ENCODE data around the gene HIRA. TPM values are rescaled to one million over a fixed set of nuclear protein-coding genes. Genes with fewer than 3 reads are reported as not detected.
"Not testable (repeated sequence)": the region's sequence is repeated elsewhere in the genome, so short reads cannot be mapped to it uniquely, and the experiment has no call there.

Gene HIRA
- total RNA-seq, 1 experiment from 2014 or later: 23.8 TPM

- H3K27me3 ChIP-seq (ENCODE audit: control insufficient read depth, insufficient read depth, low read length): no peaks in the 10 kb centered on the region
- in situ Hi-C loops (cut with HindIII; ENCODE audit: low pct_unique_long_range_greater_than_20kb, low sequenced_read_pairs): no loop called here
- ATAC-seq: no peak
- CTCF ChIA-PET: no interaction called here
- peaks cover 3% of the 10 kb centered on the region; the same call in 1 of the 2 replicates for H3K36me3 ChIP-seq (ENCODE audit: control insufficient read depth, insufficient read depth, low read length)
- no peak overlapping the region for H3K27ac ChIP-seq (ENCODE audit: low read length)
- no peaks in the 10 kb centered on the region for H3K4me1 ChIP-seq (ENCODE audit: control insufficient read depth, insufficient read depth, low read length)
- TF ChIP-seq CTCF (IDR thresholded peaks at IDR 0.05) (no peak), REST (IDR thresholded peaks at IDR 0.05; ENCODE audit: insufficient read depth in 1 of 2, low read depth in 2 of 2, low read length in 1 of 2) (no peak)
- POLR2A ChIA-PET: no interaction called here
- intact Hi-C loops (cut with micrococcal nuclease; ENCODE audit: unreplicated experiment): no loop called here
- no peak for DNase-seq (ENCODE audit: low read depth, low spot score)
- no TSS peak for BruUV-seq (replicated peaks)
- no peak overlapping the region for H3K4me3 ChIP-seq (ENCODE audit: low read depth in 2 of 2, low read length in 2 of 2)
- 0 out of 2 replicates have a peak, but pooled peaks cover 4% of the 10 kb centered on the region for H3K9me3 ChIP-seq (ENCODE audit: control insufficient read depth, insufficient read depth, low read depth, low read length)
These were observed 100.1 kb downstream of the HIRA start for GRCh38 chr22:19331474-19331873.

- Histone ChIP-seq H3K27me3 (ENCODE audit: control insufficient read depth, insufficient read depth, low read length) (no peaks in the 10 kb centered on the region), H3K4me3 (ENCODE audit: low read depth in 2 of 2, low read length in 2 of 2) (no peak overlapping the region), H3K4me1 (ENCODE audit: control insufficient read depth, insufficient read depth, low read length) (no peaks in the 10 kb centered on the region), H3K36me3 (ENCODE audit: control insufficient read depth, insufficient read depth, low read length) (peaks cover 3% of the 10 kb centered on the region; the same call in 1 of the 2 replicates), H3K9me3 (ENCODE audit: control insufficient read depth, insufficient read depth, low read depth, low read length) (0 out of 2 replicates have a peak, but pooled peaks cover 4% of the 10 kb centered on the region), H3K27ac (ENCODE audit: low read length) (no peak overlapping the region)
- in situ Hi-C loops (cut with HindIII; ENCODE audit: low pct_unique_long_range_greater_than_20kb, low sequenced_read_pairs): no loop called here
- no TSS peak for BruUV-seq (replicated peaks)
- ChIA-PET POLR2A (no interaction called here), CTCF (no interaction called here)
- ATAC-seq (no peak; the same call in 1 of the 2 replicates), DNase-seq (ENCODE audit: low read depth, low spot score) (no peak)
- intact Hi-C loops (cut with micrococcal nuclease; ENCODE audit: unreplicated experiment): no loop called here
- TF ChIP-seq SIN3A (IDR thresholded peaks at IDR 0.05; ENCODE audit: borderline replicate concordance, insufficient read depth, low read depth, low read length): no peak
- no peak for TF ChIP-seq CTCF (IDR thresholded peaks at IDR 0.05)
- no peak for TF ChIP-seq TCF7L2 (IDR thresholded peaks at IDR 0.05; ENCODE audit: low read depth, low read length)
- no peak for TF ChIP-seq POLR2AphosphoS5 (IDR thresholded peaks at IDR 0.05; ENCODE audit: low read depth, low read length)
- TF ChIP-seq REST (IDR thresholded peaks at IDR 0.05; ENCODE audit: insufficient read depth in 1 of 2, low read depth in 2 of 2, low read length in 1 of 2): no peak
These were observed 100.6 kb downstream of the HIRA start for GRCh38 chr22:19330865-19331418.

- H3K36me3 ChIP-seq (ENCODE audit: control insufficient read depth, insufficient read depth, low read length); H3K9me3 ChIP-seq (ENCODE audit: control insufficient read depth, insufficient read depth, low read depth, low read length); ATAC-seq; H3K27ac ChIP-seq (ENCODE audit: low read length); intact Hi-C loops (cut with micrococcal nuclease; ENCODE audit: unreplicated experiment); H3K4me3 ChIP-seq (ENCODE audit: low read depth in 2 of 2, low read length in 2 of 2); BruUV-seq (replicated peaks); CTCF ChIA-PET; in situ Hi-C loops (cut with HindIII; ENCODE audit: low pct_unique_long_range_greater_than_20kb, low sequenced_read_pairs); H3K4me1 ChIP-seq (ENCODE audit: control insufficient read depth, insufficient read depth, low read length); POLR2A ChIA-PET; DNase-seq (ENCODE audit: low read depth, low spot score); H3K27me3 ChIP-seq (ENCODE audit: control insufficient read depth, insufficient read depth, low read length): not testable (repeated sequence)
These were observed 101.3 kb downstream of the HIRA start for GRCh38 chr22:19330205-19330604.
